Measurements from ENCODE around the gene ZNF619. TPM values are rescaled to one million over a fixed set of nuclear protein-coding genes. Genes with fewer than 3 reads are reported as not detected.

The ZNF619 gene
- total RNA-seq, 1 donor from 2014 or later: 2.6 TPM

DNA sequence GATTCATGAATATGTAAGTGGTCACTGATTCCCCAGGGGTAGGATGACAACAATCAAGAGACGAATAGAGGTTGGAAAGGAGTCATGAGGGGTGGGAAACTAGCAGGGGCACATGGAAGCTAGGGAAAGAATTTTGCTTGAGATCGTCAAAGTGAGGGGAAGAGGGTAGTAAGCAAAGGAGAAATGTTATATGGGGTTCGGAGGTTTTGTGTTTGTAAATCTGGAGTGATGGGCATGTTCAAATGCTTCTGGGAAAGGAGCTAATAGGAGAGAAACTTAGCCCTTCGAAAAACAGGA is 11.9 kb upstream of the ZNF619 start:
- DNase-seq (ENCODE audit: low read depth): no peak

DNA sequence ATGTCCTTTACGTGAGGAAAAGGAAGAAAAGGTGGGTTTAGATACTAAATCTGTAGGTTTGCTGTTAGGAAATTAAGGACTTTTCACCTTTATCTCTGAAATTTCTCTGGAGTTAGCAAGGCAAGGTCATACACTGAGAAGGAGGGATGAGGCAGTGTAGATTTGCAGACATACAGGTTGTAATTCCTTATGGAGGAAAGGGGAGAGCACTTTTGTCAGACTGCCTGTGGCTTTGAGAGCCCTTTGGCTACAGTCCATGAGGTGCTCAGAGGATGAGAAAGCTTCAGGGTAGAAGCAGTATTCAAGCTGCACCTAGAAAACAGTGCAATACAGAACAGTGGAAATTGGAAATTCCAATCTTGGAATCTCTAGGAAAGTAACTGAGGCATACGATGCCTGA is 11.5 kb upstream of the ZNF619 start:
- no peak for DNase-seq (ENCODE audit: low read depth)

DNA sequence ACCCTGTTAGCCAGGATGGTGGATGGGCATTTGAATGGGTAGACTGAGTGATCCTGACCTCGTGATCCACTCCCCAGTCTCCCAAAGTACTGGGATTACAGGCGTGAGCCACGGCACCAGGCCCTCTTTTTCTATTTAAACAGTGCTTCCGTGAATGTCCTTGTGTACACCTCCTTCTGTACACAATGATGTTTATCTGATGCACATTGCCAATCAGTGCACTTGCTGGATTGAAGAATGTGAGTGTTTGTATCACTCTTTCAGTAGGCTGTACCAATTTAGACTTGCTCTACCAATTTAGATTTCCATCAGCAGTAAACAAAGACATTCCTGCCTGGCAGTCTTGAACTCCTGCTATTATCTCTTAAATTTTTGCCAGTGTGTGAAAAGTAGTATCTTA is 8.9 kb upstream of the ZNF619 start:
- no peak for DNase-seq (ENCODE audit: low read depth)

DNA sequence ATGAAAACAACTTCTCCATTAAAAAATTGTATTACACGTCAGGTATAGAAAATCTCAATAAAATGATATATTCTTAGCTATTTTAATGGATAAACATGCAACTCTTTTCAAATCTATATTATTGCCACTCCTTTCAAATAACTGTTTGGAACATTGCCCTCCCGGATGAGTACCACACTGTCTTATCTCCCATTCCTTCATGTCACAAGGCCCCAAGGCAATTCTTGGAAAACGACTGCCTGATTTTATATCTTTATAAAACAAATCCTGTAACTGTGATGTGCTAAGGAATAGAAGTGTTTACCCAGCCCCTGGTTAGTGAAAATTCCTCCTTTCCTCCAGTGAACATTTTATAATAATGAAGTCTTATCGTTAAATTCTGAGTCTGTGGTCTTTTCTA is 6.2 kb upstream of the ZNF619 start:
- no peak for DNase-seq (ENCODE audit: low read depth)

DNA sequence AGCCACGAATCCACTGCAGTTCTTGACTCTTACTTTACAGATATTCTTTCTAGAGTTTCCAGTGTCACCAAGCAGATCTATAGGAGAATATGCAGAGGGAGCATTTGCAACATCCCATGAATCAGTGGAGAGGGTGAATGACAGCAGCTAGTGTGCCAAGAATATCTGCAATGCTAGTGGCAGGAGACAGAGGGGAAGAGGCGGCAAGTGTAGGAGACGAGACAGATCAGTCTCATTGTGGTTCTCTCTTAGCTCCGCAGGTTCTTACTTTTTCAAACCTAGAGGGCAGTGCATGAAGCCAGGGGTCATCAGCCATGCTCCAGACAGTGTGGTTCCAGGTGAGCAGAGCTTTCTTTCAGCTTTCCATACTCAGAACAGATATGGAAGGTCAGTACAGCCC is 744 bp downstream of the ZNF619 start:
- peak; percentile 8 for DNase-seq (ENCODE audit: low read depth)

DNA sequence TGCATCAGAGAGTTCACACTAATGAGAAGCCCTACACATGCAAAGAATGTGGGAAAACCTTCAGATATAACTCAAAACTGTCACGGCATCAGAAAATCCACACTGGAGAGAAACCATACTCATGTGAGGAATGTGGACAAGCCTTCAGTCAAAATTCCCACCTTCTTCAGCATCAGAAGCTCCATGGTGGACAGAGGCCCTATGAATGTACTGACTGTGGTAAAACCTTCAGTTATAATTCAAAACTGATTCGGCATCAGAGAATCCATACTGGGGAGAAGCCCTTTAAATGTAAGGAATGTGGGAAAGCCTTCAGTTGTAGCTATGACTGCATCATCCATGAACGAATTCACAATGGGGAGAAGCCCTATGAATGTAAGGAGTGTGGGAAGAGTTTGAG is 10.2 kb downstream of the ZNF619 start:
- no peak for DNase-seq (ENCODE audit: low read depth)

DNA sequence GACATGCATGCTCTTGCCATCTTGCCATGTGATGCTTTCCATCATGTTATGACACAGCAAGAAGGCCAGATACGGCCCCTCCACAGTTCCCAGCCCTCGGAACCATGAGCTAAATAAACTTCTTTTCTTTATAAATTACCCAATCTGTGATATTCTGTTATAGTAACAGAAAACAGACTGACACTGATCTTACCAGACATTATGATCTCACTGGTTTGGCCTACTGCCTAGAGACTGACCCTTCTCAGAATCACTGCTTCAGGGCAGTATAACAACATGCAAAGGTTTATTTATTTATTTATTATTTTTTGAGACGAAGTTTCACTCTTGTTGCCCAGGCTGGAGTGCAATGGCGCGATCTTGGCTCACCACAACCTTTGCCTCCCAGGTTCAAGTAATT is 14.0 kb downstream of the ZNF619 start:
- peak; percentile 18 for DNase-seq (ENCODE audit: low read depth)

DNA sequence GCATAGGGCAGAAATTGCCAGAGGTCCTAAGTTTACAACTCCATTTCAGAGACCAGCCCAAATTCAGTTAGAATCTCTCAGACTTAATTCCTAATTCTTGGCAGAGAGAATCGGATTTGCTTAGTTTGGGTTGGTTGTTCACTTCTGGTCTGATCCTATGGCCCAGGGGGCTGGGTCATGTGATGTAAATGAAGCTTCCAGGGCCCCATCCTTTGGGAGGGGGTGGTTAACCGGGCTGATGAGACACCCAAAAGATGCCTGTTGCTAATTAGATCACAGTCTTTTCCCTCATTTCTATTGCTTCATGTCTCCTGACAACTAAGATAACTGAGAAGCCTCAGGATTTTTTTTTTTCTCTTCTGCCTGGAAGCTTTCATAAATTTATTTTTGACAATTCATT is 17.8 kb downstream of the ZNF619 start:
- DNase-seq (ENCODE audit: low read depth): no peak

DNA sequence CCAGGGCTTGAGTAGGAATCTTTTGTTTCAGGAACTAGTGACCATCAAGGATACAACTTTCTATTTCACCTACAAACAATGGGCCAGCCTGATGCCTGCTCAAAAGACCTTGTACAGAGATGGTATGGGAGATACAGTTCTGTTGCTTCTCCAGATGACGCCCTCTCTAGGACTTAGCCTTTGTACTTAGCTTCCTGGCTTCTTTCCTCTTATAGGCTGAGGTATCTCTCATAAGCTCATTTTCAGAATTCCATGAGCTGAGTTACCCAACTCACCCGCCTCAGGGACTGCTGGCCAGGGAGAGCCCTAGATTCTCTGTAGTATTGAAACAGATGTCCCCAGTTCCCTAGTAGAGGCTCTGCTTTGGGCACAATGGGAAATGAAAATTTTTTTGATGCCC is 20.4 kb downstream of the ZNF619 start:
- no peak for DNase-seq (ENCODE audit: low read depth)

DNA sequence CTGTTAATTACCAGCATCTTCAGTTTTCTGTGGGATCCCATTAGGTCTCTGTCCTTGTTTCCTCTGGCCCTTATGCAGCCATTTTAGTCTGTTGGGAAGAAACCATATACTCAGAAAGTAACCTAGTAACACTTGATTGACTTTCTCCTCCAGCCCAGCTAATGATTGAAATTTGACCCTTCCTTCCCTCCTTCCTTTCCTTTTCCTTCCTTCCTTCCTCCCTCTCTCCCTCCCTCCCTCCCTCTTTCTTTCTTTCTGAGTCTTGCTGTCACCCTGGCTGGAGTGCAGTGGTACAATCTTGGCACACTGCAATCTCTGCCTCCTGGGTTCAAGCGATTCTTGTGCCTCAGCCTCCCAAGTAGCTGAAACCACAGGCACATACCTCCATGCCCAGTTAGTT is 23.0 kb downstream of the ZNF619 start:
- DNase-seq (ENCODE audit: low read depth): no peak

DNA sequence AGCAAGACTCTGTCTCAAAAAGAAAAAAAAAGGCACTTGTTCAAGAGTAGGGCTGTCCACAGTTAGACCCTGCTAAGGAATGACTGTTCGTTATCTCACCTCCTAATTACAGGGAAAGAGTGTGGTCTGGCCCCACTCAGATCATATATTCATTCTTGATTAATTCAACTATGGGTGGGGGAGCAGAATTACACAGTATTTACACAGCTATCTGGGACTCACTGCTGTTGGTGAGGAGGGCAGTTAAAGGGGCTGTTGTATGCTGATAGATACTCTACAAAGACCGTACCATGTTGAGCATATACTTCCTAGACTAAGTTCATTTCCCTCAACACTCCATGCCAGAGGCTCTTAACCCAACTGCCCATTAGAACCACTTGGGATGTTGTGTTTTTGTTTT is 25.1 kb downstream of the ZNF619 start:
- DNase-seq (ENCODE audit: low read depth): no peak

DNA sequence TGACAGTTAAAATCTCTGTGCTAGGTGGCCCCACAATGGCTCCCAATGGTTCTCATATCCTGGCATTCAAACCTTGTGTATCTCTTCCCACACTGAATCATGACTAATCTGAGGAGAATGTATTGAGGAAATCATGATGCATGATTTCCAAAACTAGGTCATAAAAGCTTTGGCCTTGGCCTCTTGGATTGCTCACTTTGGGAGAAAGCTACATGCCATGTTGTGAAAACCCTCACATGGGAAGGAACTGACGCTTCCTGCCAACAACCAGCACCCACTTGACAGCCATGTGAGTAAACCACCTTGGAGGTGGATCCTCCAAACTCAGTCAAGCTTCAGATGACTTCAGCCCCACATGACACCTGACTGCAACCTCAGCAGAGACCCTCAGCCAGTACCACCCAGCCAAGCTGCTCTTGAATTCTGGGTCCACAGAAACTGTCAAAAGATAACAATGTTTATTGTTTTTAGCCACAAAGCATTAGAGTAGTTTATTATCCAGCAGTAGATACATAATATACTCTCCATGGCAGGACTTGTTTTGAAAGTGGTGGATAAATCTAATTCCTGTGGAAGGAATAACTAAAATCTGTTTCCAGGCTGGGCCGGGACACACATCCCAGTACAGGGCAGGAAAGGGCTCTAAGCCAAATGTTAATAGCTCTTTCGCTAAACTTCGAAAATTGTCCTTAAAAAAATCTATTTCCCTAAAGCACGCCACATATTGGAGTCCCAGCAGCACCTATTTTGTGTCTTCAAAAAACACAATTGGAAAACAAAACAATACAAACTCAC is 27.9 kb downstream of the ZNF619 start:
- DNase-seq (ENCODE audit: low read depth): peak; percentile 66

DNA sequence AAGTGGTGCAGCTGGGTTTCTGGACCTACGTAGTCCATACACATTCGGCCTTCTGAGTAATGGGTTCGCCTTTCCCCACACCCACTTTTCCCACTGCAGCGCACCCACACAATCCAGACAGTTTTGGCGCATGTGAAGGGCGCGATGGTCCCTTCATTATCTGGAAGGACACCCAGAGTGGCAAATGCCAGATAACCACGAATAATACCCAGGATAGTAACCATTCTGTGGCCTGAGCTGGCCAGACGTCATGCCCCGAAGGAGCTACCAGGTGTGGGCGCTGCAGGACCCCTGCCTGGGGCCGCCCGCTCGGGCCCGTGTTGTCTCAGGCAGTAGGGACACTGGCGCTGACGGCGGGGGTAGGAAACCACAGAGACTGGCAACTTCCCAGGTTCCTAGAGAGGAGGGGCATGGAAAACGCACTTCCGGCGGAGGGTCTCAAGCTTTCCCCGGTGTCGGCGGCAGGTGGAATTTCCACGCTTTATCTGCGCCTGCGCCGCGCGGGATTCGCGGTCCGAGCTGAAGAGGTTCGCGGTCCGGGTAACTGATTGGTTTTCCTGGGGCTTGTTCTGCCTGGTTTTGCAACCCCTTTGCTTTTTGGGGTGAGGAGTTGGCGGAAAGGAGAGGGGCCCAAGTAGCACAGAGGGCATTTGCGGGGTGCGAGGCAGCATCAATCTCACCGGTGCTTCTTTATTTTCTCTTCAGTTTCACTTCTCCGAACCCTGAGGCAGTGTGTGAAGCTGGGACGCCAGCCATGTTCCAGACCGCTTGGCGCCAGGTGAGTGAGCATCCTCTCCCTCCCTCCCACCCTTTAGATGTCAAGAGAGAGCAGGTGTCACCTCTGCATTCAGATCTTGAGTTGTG is 28.9 kb downstream of the ZNF619 start, which contains the start of gene ZNF620:
Gene ZNF620, plus strand, starts transcription at position 441 of the 864 bp plus-strand sequence. Its CDS starts 314 bp downstream, at position 755.
- DNase-seq (ENCODE audit: low read depth): peak; percentile 61

DNA sequence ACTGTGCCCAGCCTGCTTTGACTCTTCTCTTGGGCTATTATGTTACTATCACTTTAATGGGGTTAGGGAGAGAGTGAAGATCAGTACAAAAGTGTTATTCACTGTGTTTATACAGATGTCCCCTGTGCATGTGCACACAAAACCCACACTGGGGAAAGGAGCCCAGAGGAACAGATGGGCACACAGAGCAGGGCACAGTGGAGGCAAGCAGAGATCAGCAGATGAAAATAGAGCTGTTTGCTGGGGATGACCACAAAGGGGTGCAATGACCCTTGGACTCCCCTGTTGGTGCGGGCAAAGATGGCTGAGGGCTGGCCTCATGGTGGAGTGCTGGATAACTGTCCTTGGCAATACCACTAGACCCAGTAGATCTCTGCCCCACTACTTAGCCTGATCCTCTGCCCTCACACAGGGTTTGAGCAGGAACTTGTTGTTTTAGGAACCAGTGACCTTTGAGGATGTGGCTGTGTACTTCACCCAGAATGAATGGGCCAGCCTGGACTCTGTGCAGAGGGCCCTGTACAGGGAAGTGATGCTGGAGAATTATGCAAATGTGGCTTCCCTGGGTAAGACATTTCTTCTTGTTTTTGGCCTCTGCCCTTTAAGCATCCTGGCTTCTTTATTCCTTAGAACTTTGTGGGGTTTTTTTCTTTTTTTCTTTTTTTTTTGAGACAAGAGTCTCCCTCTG is 34.3 kb downstream of the ZNF619 start:
- no peak for DNase-seq (ENCODE audit: low read depth)

DNA sequence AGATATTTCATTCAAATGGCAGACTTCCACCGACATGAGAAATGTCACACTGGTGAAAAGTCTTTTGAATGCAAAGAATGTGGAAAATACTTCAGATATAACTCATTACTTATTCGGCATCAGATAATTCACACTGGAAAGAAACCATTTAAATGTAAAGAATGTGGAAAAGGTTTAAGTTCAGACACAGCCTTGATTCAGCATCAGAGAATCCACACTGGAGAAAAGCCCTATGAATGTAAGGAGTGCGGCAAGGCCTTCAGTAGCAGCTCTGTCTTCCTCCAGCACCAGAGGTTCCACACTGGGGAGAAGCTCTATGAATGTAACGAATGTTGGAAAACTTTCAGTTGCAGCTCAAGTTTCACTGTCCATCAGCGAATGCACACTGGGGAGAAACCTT is 39.3 kb downstream of the ZNF619 start:
- no peak for DNase-seq (ENCODE audit: low read depth)

DNA sequence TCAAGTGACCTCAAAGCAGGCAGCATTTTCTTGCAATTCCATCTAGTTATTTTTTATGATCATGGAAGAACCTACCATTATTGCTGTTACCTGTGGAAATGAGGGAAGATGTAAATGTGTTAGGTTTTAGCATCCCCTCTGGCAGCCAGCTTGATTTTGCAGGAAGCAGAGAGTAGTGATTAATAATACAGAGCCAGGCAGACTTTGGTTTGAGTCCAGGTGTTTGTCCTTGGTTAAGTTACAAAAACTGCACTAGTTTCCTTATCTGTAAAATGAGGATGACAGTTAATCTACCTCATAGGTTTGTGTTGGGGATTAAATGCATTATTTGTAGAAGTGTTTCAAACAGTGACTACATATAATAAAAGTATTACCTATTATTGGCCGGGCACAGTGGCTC is 41.1 kb downstream of the ZNF619 start:
- DNase-seq (ENCODE audit: low read depth): no peak

DNA sequence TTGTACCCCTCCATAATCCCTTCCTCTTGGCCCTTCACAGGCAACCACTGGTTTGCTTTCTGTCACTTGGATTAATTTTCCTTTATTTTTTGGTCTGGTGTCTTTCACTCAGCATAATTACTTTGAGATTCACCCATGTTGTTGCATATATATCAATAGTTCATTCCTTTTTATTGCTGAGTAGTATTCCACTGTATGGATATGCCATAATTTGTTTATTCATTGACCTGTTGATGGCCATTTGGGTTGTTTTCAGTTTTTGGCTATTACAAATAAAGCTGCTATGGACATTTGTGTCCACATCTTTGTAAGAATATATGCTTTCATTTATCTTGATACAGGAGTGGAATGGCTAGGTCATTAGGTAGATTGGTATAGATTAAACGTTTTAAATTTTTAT is 41.9 kb downstream of the ZNF619 start:
- no peak for DNase-seq (ENCODE audit: low read depth)

DNA sequence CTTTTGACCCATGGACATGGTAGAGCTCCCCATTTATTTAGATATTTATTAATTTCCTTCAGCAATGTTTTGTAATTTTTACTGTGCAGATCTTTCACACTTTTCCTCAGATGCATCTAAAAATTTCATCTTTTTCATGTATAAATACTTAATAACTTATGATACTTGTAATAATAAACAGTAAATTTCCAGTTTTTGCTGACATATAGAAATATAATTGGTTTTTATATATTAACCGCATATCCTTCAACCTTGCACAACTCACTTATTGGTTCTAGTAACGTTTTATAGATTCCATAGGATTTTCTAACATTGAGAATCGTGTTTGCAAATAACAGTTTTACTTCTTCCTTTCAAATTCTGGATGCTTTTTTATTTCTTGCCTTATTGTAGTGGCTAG is 44.3 kb downstream of the ZNF619 start:
- DNase-seq (ENCODE audit: low read depth): no peak

DNA sequence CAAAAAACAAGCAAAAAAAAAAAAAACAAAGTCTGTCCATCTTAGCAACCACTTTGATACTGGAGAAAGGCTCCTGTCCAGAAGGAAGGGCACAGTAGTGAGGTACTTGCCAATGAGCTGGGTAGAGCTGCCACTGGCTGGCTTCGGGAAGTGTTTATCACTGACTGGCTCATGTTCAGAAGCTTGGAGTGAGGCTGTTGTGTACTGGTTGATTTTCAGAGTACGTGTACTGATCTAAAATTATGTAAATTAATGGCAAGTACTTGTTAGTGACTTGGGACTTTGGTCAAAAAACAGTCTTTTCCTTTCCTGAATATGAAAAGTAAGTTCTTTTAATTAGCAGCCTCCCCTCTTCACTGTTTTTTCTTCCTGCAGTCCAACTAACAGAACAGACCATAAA is 46.9 kb downstream of the ZNF619 start:
- no peak for DNase-seq (ENCODE audit: low read depth)

DNA sequence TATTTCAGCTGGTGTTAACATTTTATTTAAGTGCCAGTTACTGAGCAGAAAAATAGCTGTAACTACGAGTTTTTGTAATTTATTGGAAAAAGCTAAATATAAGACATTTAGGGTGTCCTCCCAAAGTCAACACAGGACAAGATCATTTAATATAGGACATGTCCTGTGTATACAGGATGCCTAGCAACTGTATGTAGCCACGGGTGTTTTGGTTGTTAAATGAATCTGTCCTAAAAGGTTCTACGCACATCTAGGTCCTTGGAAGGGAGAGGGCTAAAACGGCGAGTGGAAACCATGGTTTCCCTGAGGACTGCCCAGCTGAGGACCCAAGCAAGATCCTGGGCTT is 47.3 kb downstream of the ZNF619 start:
- no peak for DNase-seq (ENCODE audit: low read depth)

DNA sequence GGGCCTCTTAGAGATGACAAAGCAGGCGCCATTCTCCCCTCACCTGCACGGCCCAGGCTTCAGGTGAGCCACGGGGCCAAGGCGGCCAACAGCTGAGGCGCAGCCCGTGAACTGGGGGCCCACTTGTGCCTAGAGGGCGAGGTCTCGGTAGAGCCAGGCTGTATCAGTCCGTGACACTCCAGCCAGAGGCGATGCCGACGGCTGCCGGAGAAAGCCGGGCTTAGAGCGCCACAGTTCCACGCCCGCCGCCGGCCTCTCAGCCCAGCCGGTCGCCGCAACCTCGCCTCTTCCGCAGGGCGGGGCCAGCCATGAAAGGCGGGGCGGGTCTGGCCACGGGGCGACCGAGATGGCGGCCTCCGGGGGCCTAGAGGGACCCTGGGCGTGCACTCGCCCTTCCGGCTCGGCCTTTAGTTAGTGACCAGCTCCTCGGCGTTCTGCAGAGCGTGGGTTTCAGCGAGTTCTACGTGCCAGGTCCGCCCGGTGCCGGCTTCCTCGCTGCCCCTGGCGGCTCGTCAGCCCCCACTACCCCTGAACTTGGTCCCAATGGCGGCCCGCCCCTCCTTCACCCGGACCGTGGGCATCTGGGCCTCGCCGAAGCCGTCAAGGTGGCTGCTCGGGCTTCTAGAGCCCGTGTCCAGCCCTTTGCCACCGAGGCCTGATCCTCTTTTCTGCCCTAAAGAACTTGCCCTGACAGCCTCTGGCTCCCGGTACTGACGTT is 47.8 kb downstream of the ZNF619 start, which contains the start of gene ZNF621:
Gene ZNF621, plus strand, starts transcription at position 393 of the 718 bp plus-strand sequence. CDS start 881 bp downstream, outside the sequence.
- peak; percentile 89 for DNase-seq (ENCODE audit: low read depth)
